GM19468 (cell line): Measurements from ENCODE around the gene MICU2.

Experiments
- ATAC-seq: cut with Tn5 transposase; IDR thresholded peaks from one replicate; pipeline ENCODE4 v1.9.1; 2021; ENCODE audit warnings: mild to moderate bottlenecking, moderate library complexity, moderate number of reproducible peaks; ENCODE audit not compliant: unreplicated experiment; ENCODE audit errors: extremely low read depth

MICU2 gene

DNA sequence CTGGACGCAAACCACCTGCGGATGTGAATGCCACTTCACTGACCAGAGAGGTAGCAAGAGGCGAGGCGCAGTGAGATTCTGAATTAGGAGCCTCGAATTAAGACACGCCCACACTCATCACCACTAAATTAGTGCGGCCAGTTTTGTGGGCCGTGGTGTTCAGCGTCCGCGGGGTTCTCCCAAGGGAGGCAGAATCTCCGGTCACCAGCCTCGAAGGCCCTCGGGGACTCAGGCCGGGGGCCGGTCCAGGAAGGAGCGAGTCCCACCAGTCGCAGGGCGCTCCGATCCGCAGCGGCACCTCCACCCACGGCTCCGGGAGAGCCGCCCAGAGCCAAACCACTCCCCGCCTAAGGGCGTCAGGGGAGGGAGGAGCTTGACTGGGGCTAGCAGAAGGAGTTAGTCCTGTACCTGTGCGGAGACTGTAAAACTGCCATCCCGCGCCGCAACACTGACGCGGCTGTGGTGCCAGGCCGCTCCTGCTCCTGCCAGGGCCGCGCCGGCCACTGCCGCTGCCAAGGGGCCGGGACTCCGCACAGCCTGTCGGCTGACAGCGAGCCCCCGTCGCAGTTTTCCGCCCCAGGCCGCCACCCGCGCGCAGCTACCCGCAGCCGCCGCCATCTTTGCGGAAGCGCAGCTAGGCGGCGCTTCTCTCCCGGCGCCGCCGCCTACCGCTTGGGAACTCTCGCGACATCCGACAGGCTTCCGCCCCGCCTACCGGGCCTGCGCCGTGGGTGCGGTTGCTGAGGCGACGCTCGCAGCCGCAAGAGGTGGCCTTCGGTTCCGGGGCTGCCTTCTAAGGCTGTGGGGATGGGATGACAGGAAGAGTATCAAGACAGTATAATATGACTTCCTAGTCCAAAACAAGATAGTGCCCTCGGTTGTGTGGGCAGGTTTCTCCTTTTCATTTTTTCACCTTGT is at the start of gene MICU2:
Gene MICU2, minus strand, starts transcription at position 640 of the 918 bp plus-strand sequence. Its CDS starts 22 bp downstream, at position 618.
- peak; percentile 94 for ATAC-seq

DNA sequence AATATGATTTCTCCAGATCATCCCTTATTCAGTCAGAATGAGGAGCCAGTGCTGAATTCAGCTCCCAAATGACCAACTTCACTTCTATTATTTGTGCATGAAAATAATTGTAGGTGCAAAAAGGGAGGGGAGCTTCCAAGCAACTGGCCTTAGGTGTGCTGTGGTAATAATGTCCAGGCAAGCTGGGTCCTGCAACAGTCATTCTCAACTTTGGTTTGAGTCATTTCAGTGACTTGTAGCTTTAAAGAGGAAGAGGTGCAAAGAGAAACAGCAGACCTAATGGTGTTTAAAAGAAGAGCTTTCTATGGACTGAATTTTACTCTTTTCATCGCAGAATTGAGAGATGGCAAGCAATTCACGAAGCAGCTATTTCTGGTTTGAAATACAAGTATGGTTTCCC is 37.7 kb upstream of the MICU2 start:
- no peak for ATAC-seq

- no peak for ATAC-seq
Measured at GRCh38 chr13:21639561-21639960, 35.6 kb upstream of the MICU2 start.

GRCh38 chr13:21638319-21639282 is 34.6 kb upstream of the MICU2 start:
- no peak for ATAC-seq

- no peak for ATAC-seq
Measured at GRCh38 chr13:21637296-21637695, 33.3 kb upstream of the MICU2 start.

DNA sequence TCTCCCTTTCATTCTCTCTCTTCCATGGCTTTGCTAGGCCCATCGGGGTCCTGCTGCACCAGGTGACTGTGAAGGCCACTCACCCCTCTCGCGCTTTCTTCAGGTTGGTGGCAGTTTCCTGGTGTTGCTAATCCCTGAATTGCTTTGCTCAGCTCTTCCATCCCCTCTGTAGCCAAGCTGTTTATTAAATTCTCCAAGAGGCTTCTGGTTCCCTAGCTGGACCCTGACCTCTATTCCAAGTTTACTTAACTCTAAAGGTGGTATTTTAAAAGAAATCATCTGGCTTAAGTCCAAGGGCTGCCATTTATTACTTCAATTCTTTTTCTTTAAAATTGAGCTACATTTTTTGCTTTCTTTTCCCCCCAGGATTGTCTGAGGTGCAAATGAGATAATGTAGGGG is 32.7 kb upstream of the MICU2 start:
- ATAC-seq = no peak

- ATAC-seq = no peak
Measured at GRCh38 chr13:21632196-21632595, 28.2 kb upstream of the MICU2 start.

GRCh38 chr13:21625366-21625765 is 21.4 kb upstream of the MICU2 start:
- ATAC-seq = no peak

DNA sequence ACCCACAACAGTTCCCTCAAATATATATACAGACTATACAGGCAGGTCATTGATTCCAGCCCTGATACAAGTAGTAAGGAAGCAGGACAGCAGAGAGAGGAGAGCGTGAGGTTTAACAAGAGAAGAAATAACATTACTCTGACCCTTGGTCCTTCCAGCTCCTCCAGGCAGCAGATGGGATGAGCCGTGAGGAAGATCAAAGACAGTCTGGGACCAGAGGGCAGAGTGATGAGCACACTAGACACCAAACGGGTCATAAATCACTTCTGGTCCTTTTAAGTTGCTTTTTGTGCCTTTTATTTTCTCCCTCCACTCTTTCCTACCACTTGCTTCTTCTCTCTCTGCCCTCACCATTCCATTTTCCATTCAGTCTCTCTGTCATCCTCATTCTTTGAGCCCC is 16.9 kb upstream of the MICU2 start:
- no peak for ATAC-seq

GRCh38 chr13:21619633-21620220 is 15.8 kb upstream of the MICU2 start:
- no peak for ATAC-seq

DNA sequence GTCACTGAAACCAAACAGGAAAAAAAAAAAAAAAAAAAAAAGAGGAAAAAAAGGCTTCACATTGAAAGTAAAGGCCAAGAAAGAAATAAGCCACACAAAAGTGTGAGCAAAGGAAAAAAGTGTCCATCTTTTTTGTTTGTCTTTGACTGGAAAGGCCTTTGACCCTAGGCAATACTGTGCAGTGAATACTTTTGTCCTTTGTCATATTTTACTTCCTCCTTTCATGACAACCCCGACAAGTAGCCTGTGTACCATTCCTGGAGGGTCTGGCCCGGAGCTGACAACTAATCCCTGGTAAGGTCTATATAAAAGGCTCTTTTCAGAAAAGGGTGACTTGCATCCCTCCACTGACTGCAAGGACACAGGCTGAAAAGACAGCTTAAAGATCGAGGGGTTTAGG is 12.9 kb upstream of the MICU2 start:
- ATAC-seq = no peak

DNA sequence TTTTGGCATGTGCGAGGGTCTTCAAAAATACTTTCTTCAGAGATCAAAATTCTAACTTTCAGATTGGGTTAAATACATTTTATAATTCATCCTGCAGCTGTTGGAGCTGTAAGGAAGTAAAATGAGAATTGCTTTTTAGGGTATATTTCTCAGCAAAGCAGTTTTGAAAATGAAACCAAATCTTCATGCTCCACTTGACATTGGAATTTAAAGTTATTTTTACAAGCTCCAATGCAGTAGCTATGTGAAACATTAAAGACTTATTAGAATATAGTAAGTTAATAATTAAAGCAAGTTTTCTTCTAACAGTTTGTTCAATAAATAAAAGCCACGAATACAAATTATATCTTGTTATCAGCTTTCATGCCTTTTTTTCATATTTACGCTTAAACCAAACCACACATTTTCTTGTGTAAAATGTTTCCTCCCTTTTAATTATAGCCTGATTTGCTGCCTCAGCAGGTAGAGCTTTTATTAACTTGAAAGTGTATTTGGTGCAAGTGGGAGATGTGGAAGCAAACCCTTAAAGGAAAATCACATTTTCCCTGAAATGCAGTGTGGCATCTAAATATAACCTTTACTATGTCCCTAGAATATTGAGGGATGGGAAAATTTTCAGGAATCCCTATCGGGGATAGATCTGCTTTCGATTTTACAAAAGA is 12.4 kb upstream of the MICU2 start:
- ATAC-seq = no peak

- no peak for ATAC-seq
Measured at GRCh38 chr13:21615427-21615826, 11.5 kb upstream of the MICU2 start.

DNA sequence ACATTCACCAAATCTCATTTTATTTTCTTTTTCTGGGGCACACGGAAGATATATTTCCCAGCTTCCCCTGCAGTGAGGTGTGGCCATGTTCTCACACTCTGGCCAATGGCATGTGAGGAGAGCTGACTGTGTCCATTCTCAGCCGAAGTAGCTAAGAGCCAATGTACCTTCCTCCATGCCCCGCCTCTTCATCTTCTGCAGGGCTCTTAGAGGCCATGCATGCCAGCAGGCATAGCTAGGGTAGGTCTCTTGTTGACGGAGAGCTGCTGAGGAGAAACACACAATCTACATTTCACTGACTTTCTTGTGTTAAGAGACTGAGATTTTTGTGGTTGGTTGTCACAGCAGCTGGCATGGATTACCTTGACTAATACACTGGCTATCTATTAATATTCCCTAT is 9.8 kb upstream of the MICU2 start:
- no peak for ATAC-seq

GRCh38 chr13:21611385-21611784 is 7.4 kb upstream of the MICU2 start:
- ATAC-seq = no peak

- ATAC-seq = no peak
Measured at GRCh38 chr13:21610687-21611086, 6.7 kb upstream of the MICU2 start.

GRCh38 chr13:21608961-21609360 is 5.0 kb upstream of the MICU2 start:
- no peak for ATAC-seq

DNA sequence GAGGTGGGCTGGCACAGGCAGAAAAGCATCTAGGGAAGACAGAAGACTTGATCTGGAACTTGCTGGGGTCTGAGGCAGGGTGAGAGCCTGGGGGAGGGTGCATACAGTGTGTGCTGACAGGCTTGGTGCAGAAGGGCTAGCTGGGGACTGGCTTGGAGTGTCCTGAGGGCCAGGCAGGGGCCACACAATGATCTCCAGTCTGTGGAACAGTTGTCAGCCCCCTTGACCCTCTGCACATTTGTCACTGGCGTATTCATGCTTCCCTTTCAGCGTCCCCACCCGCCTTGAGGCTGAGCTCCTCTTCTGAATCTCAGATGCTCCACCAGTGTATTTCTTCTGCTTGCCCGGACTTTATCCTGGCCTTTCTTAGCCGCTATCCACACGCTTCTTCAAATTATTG is 2.8 kb upstream of the MICU2 start:
- ATAC-seq = no peak

GRCh38 chr13:21606251-21606650 is 2.3 kb upstream of the MICU2 start:
- no peak for ATAC-seq

DNA sequence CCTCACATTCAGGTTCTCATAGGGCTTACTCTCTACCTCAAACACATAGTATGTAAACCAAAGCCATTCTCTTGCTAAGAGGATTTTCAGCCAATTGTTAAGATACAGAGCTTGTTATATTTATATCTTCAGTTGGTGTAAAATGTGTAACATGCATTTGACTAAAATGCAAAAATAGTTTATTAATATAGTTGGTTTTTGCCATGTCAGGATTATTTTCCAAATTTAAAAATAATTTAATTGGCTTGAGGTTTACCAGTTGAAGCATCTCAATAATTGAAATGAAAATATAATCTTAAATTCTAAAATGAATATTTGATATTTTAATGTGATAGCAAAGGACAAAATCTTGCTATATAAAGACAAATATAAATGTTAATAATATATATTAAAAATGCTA is 7.2 kb downstream of the MICU2 start:
- no peak for ATAC-seq
